ENCODE data around the gene OR6K3. TPM values are rescaled to one million over a fixed set of nuclear protein-coding genes. Genes with fewer than 3 reads are reported as not detected.
"Not testable (repeated sequence)": the region's sequence is repeated elsewhere in the genome, so short reads cannot be mapped to it uniquely, and the experiment has no call there.

OR6K3 gene
- not detected in 2 replicates for total RNA-seq

- intact Hi-C loops (cut with micrococcal nuclease), result no loop called here
Observed at GRCh38 chr1:158720620-158721019, at the start of gene OR6K3. OR6K3 (minus strand) TSS chr1:158720720; CDS start chr1:158718115, 2,605 bp downstream.

GRCh38 chr1:158754420-158754819 is 33.9 kb upstream of the OR6K3 start, which contains the start of gene OR6K6:
OR6K6 (plus strand) TSS chr1:158754720; CDS start chr1:158754888, 168 bp downstream.
- intact Hi-C loops (cut with micrococcal nuclease), result no loop called here

GRCh38 chr1:158752155-158752712 is 31.7 kb upstream of the OR6K3 start:
- intact Hi-C loops (cut with micrococcal nuclease), result no loop called here

GRCh38 chr1:158735848-158736247 is 15.3 kb upstream of the OR6K3 start:
- intact Hi-C loops (cut with micrococcal nuclease), result no loop called here

GRCh38 chr1:158732524-158732923 is 12.0 kb upstream of the OR6K3 start:
- intact Hi-C loops (cut with micrococcal nuclease), result no loop called here

GRCh38 chr1:158731707-158732106 is 11.2 kb upstream of the OR6K3 start:
- intact Hi-C loops (cut with micrococcal nuclease), result no loop called here

- intact Hi-C loops (cut with micrococcal nuclease), result no loop called here
Observed at GRCh38 chr1:158730453-158730852, 9.9 kb upstream of the OR6K3 start.

- intact Hi-C loops (cut with micrococcal nuclease), result no loop called here
Observed at GRCh38 chr1:158728510-158729225, 8.1 kb upstream of the OR6K3 start.

- intact Hi-C loops (cut with micrococcal nuclease), result no loop called here
Observed at GRCh38 chr1:158724442-158724841, 3.9 kb upstream of the OR6K3 start.

- intact Hi-C loops (cut with micrococcal nuclease), result no loop called here
Observed at GRCh38 chr1:158719664-158720063, 856 bp downstream of the OR6K3 start.

GRCh38 chr1:158717344-158717743 is 3.2 kb downstream of the OR6K3 start:
- intact Hi-C loops (cut with micrococcal nuclease), result no loop called here

GRCh38 chr1:158716335-158716734 is 4.2 kb downstream of the OR6K3 start:
- intact Hi-C loops (cut with micrococcal nuclease), result no loop called here

GRCh38 chr1:158714754-158715153 is 5.8 kb downstream of the OR6K3 start:
- intact Hi-C loops (cut with micrococcal nuclease), result no loop called here

GRCh38 chr1:158711098-158711497 is 9.4 kb downstream of the OR6K3 start:
- intact Hi-C loops (cut with micrococcal nuclease), result no loop called here

GRCh38 chr1:158706096-158706495 is 14.4 kb downstream of the OR6K3 start:
- intact Hi-C loops (cut with micrococcal nuclease), result no loop called here

GRCh38 chr1:158700552-158700951 is 20.0 kb downstream of the OR6K3 start, which contains the start of gene OR6K2:
OR6K2 (minus strand) TSS chr1:158700652; CDS start chr1:158700652, 0 bp downstream.
- intact Hi-C loops (cut with micrococcal nuclease), result no loop called here

- intact Hi-C loops (cut with micrococcal nuclease), result no loop called here
Observed at GRCh38 chr1:158694596-158694995, 25.9 kb downstream of the OR6K3 start.

- intact Hi-C loops (cut with micrococcal nuclease), result no loop called here
Observed at GRCh38 chr1:158692356-158692755, 28.2 kb downstream of the OR6K3 start.

GRCh38 chr1:158691907-158692306 is 28.6 kb downstream of the OR6K3 start:
- intact Hi-C loops (cut with micrococcal nuclease), result no loop called here

- intact Hi-C loops (cut with micrococcal nuclease), result not testable (repeated sequence)
Observed at GRCh38 chr1:158691149-158691548, 29.4 kb downstream of the OR6K3 start.

- intact Hi-C loops (cut with micrococcal nuclease), result no loop called here
Observed at GRCh38 chr1:158689875-158690274, 30.6 kb downstream of the OR6K3 start.

GRCh38 chr1:158689110-158689509 is 31.4 kb downstream of the OR6K3 start:
- intact Hi-C loops (cut with micrococcal nuclease), result no loop called here

- intact Hi-C loops (cut with micrococcal nuclease), result not testable (repeated sequence)
Observed at GRCh38 chr1:158688343-158688742, 32.2 kb downstream of the OR6K3 start.

Measured in T-helper 2 cell treated with Interferon-gamma antibody and Interleukin-4, amounts not matched to agents 100 ng/mL and 5 ng/mL, for 36 hours (primary cell).